Keratinocyte (primary cell): ENCODE data around the gene RCSD1. TPM values are rescaled to one million over a fixed set of nuclear protein-coding genes. Genes with fewer than 3 reads are reported as not detected.

Source experiments
- DNase-seq: peaks from one replicate; pipeline ENCODE4 v3.0.0-alpha.2; 2011; ENCODE audit warnings: low read depth, missing footprints, low spot score
- FAIRE-seq: peaks from 2 replicates; lab custom pipeline; 2011; peaks lifted over from hg19 to GRCh38; lab: Jason Lieb, UNC
- H2AFZ ChIP-seq: 2 replicates; pipeline ENCODE4 v1.6.0; 2012; ENCODE audit warnings: low read length, control low read depth, inconsistent platforms; ENCODE audit not compliant: control insufficient read depth
- H3K27ac ChIP-seq: 2 replicates; pipeline ENCODE4 v1.5.1; 2011; ENCODE audit warnings: low read length; ENCODE audit not compliant: control insufficient read depth, insufficient read depth
- H3K27me3 ChIP-seq: 3 replicates; pipeline ENCODE4 v1.6.0; 2011; ENCODE audit warnings: low read length; ENCODE audit not compliant: control insufficient read depth, insufficient read depth; ENCODE audit errors: extremely low read depth
- H3K36me3 ChIP-seq, 2 experiments: 2 replicates in 1 of 2; 3 replicates in 1 of 2; pipeline ENCODE4 v1.5.1; 2011; ENCODE audit warnings: low read length in 2 of 2, mild to moderate bottlenecking in 1 of 2; ENCODE audit not compliant: control insufficient read depth in 2 of 2, insufficient read depth in 2 of 2; ENCODE audit errors: extremely low read depth in 1 of 2
- H3K4me1 ChIP-seq: 3 replicates; pipeline ENCODE4 v1.5.1; 2011; ENCODE audit warnings: low read length; ENCODE audit not compliant: control insufficient read depth, insufficient read depth; ENCODE audit errors: extremely low read depth
- H3K4me2 ChIP-seq: 3 replicates; pipeline ENCODE4 v1.6.0; 2011; ENCODE audit warnings: low read depth, low read length; ENCODE audit not compliant: control insufficient read depth, insufficient read depth; ENCODE audit errors: extremely low read depth
- H3K4me3 ChIP-seq, 3 experiments: fragments of 200-600 bp in 1 of 3; sonication (generic) in 1 of 3; 2 replicates in 2 of 3; 3 replicates in 1 of 3; pipeline ENCODE4 v1.5.1; 2011 to 2016; ENCODE audit warnings: low read length in 3 of 3, mild to moderate bottlenecking in 3 of 3, control low read depth in 2 of 3, inconsistent platforms in 1 of 3, low read depth in 1 of 3, mixed read lengths in 1 of 3, mixed run types in 1 of 3, moderate library complexity in 1 of 3; ENCODE audit not compliant: control insufficient read depth in 2 of 3, insufficient read depth in 2 of 3; ENCODE audit errors: extremely low read depth in 1 of 3
- H3K79me2 ChIP-seq: 2 replicates; pipeline ENCODE4 v1.6.0; 2012; ENCODE audit warnings: low read length; ENCODE audit not compliant: control insufficient read depth, insufficient read depth
- H3K9ac ChIP-seq: 3 replicates; pipeline ENCODE4 v1.6.0; 2011; ENCODE audit warnings: low read length; ENCODE audit not compliant: control insufficient read depth, insufficient read depth; ENCODE audit errors: extremely low read depth
- H3K9me1 ChIP-seq: 3 replicates; pipeline ENCODE4 v1.6.0; 2011; ENCODE audit warnings: low read length; ENCODE audit not compliant: control insufficient read depth, insufficient read depth; ENCODE audit errors: extremely low read depth
- H3K9me3 ChIP-seq: 2 replicates; pipeline ENCODE4 v1.5.1; 2012; ENCODE audit warnings: low read depth, low read length; ENCODE audit not compliant: control insufficient read depth
- H4K20me1 ChIP-seq: 3 replicates; pipeline ENCODE4 v1.6.0; 2011; ENCODE audit warnings: low read length; ENCODE audit not compliant: control insufficient read depth, insufficient read depth; ENCODE audit errors: extremely low read depth
- EZH2 ChIP-seq: IDR thresholded peaks from one replicate; pipeline ENCODE4 v1.6.1; 2012; ENCODE audit warnings: inconsistent platforms, mild to moderate bottlenecking, low read length, moderate library complexity
- dilution Hi-C: fragments of 300-500 bp; cut with MboI; formaldehyde crosslinking; loops from one replicate; pipeline ENCODE4 v1.7.0; 2020; ENCODE audit warnings: low sequenced_read_pairs; ENCODE audit not compliant: extremely low pct_ligation_motif_present
- polyA plus RNA-seq, 5 experiments: library from polyadenylated mRNA; depleted of rRNA in 3 of 5; stranded (reverse) in 3 of 5; stranded (forward) in 1 of 5; unstranded in 1 of 5; fragments of >200 nt; gene quantifications; 1 replicate in 1 of 5; 2 replicates in 3 of 5; 3 replicates in 1 of 5; pipeline versions ENCODE4 v1.2.1 to v1.2.3, GENCODE V29; 2011 to 2012; ENCODE audit warnings: missing spikeins in 2 of 5, low read depth in 1 of 5, low replicate concordance in 1 of 5
- TF ChIP-seq, protein P1 (sequence below), 3 experiments: IDR thresholded peaks in 1 of 3; conservative IDR thresholded peaks in 1 of 3; optimal IDR thresholded peaks in 1 of 3; 2 replicates in 2 of 3; 3 replicates in 1 of 3; pipeline versions ENCODE3 to v1.5.1; 2011; ENCODE audit warnings: low read length in 3 of 3, mild to moderate bottlenecking in 3 of 3, moderate library complexity in 2 of 3, control low read depth in 1 of 3, inconsistent platforms in 1 of 3; ENCODE audit not compliant: insufficient read depth in 2 of 3; ENCODE audit errors: extremely low read depth in 1 of 3

Gene RCSD1
- polyA plus RNA-seq, 1 donor (not counting 4 experiments of a cell fraction or from before 2014, with no cell fraction given) = 0.03 TPM

DNA sequence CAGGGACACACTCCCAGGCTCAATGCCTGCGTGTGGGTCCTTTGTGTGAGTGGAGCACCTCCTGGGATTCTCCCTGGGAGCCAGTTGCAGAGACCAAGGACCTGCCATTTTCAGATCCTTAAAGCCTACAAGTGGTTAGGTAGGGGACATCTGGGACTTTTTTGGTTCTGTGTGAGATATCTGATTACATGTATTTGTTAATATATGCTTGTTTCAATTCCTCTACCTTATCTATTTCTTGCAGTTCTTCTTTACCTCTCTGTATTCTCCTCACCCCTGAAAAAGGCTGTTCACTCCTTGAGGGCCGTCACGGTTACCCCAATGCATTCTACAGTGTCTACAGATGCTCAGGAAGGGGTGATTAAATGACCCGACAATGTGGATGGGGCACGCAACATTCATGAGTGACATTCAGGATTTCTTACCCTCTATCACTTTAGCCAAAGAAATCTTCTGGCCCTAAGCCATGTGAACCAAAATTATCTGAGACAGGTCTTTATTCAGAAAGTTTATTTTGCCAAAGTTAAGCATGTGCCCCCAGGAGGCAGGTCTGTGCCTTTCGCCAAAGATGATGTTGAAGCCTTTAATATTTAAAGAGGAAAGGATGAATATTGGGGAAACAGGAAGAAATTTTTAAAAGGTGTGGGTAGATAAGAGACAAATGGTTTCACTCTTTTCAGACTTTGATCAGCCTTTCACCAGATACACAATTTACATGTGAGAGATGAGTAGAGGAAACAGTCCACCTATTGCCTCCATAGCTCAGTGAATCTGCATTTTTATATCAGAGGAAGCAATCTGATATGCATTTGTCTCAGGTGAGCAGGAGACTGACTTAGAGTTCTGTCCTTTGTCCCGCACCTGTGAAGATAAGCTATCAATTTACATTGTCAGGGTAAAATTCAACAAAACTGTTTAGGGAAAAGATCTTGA is 47.1 kb downstream of the RCSD1 start:
- no peaks in the 10 kb centered on the region for H3K9me3 ChIP-seq
- no peak overlapping the region for H3K9ac ChIP-seq
- H3K36me3 ChIP-seq = no peaks in the 10 kb centered on the region
- H2AFZ ChIP-seq = no peak overlapping the region
- dilution Hi-C loops = no loop called here
- FAIRE-seq (no peak), DNase-seq (no peak)
- H3K9me1 ChIP-seq = no peaks in the 10 kb centered on the region
- TF ChIP-seq EZH2 = no peak
- TF ChIP-seq, protein P1, sequence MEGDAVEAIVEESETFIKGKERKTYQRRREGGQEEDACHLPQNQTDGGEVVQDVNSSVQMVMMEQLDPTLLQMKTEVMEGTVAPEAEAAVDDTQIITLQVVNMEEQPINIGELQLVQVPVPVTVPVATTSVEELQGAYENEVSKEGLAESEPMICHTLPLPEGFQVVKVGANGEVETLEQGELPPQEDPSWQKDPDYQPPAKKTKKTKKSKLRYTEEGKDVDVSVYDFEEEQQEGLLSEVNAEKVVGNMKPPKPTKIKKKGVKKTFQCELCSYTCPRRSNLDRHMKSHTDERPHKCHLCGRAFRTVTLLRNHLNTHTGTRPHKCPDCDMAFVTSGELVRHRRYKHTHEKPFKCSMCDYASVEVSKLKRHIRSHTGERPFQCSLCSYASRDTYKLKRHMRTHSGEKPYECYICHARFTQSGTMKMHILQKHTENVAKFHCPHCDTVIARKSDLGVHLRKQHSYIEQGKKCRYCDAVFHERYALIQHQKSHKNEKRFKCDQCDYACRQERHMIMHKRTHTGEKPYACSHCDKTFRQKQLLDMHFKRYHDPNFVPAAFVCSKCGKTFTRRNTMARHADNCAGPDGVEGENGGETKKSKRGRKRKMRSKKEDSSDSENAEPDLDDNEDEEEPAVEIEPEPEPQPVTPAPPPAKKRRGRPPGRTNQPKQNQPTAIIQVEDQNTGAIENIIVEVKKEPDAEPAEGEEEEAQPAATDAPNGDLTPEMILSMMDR (optimal IDR thresholded peaks at IDR 0.05 in 1 of 3, IDR thresholded peaks at IDR 0.05 in 1 of 3, conservative IDR thresholded peaks at IDR 0.05 in 1 of 3; ENCODE audit: extremely low read depth in 1 of 3, insufficient read depth in 2 of 3, low read length in 3 of 3) = no peak
- no peak overlapping the region for H3K4me3 ChIP-seq
- no peaks in the 10 kb centered on the region for H3K27me3 ChIP-seq
- H4K20me1 ChIP-seq = no peaks in the 10 kb centered on the region
- no peak overlapping the region for H3K4me2 ChIP-seq
- H3K27ac ChIP-seq = no peak overlapping the region
- H3K4me1 ChIP-seq = no peaks in the 10 kb centered on the region
- H3K79me2 ChIP-seq = no peaks in the 10 kb centered on the region

DNA sequence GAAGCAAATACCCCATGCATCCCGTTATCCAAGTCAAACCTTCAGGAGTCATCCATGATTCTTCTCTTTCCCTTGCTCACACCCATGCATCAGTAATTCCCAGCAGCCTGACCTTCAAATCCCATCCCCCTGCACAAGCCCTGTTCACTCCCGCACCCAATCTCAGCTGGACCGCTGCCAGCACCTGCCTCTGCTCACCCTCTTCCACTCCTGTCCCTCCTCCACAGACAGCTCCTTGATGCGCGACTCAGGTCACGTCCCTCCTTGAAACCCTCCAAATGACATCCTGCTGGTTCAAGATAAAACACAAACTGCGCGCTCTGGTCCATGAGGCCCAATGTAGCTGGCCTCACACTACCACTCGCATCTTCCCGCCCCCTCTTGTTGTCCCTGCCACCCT is 48.4 kb downstream of the RCSD1 start:
- no peaks in the 10 kb centered on the region for H3K36me3 ChIP-seq
- H3K9me3 ChIP-seq = no peaks in the 10 kb centered on the region
- no peak overlapping the region for H3K4me2 ChIP-seq
- DNase-seq = no peak
- peaks cover 2% of the 10 kb centered on the region for H3K4me1 ChIP-seq
- no peaks in the 10 kb centered on the region for H3K79me2 ChIP-seq
- H3K27me3 ChIP-seq = no peaks in the 10 kb centered on the region
- FAIRE-seq = no peak
- no peak overlapping the region for H3K4me3 ChIP-seq
- H2AFZ ChIP-seq = no peak overlapping the region
- H3K27ac ChIP-seq = no peak overlapping the region
- H4K20me1 ChIP-seq = no peaks in the 10 kb centered on the region
- TF ChIP-seq, protein P1 (optimal IDR thresholded peaks at IDR 0.05 in 1 of 3, IDR thresholded peaks at IDR 0.05 in 1 of 3, conservative IDR thresholded peaks at IDR 0.05 in 1 of 3; ENCODE audit: extremely low read depth in 1 of 3, insufficient read depth in 2 of 3, low read length in 3 of 3) = no peak
- TF ChIP-seq EZH2 = no peak
- H3K9me1 ChIP-seq = no peaks in the 10 kb centered on the region
- H3K9ac ChIP-seq = no peak overlapping the region
- dilution Hi-C loops = no loop called here
